MV-4-11 (cell line): ENCODE data around the gene HNF1B.

Experiments used
- DNase-seq: peaks from one replicate; lab custom pipeline; 2025; lab: John Stamatoyannopoulos, UW

Gene HNF1B

GRCh38 chr17:37736428-37736827 is 8.4 kb downstream of the HNF1B start:
- DNase-seq, result no peak

GRCh38 chr17:37735165-37735564 is 9.7 kb downstream of the HNF1B start:
- no peak for DNase-seq

GRCh38 chr17:37732316-37732715 is 12.5 kb downstream of the HNF1B start:
- DNase-seq, result no peak

GRCh38 chr17:37731056-37731455 is 13.8 kb downstream of the HNF1B start:
- DNase-seq, result no peak

- DNase-seq, result no peak
Measured at GRCh38 chr17:37729905-37730304, 15.0 kb downstream of the HNF1B start.

- DNase-seq, result peak; percentile 14
Measured at GRCh38 chr17:37726891-37727675, 17.8 kb downstream of the HNF1B start.

- no peak for DNase-seq
Measured at GRCh38 chr17:37726248-37726647, 18.6 kb downstream of the HNF1B start.

GRCh38 chr17:37725601-37726146 is 19.2 kb downstream of the HNF1B start:
- DNase-seq, result no peak

GRCh38 chr17:37725021-37725595 is 19.8 kb downstream of the HNF1B start:
- no peak for DNase-seq

GRCh38 chr17:37720989-37721388 is 23.9 kb downstream of the HNF1B start:
- no peak for DNase-seq

- DNase-seq, result no peak
Measured at GRCh38 chr17:37719866-37720265, 25.0 kb downstream of the HNF1B start.

- DNase-seq, result no peak
Measured at GRCh38 chr17:37718324-37719048, 26.4 kb downstream of the HNF1B start.

GRCh38 chr17:37717627-37718323 is 27.1 kb downstream of the HNF1B start:
- DNase-seq, result peak; percentile 74

GRCh38 chr17:37714897-37715296 is 30.0 kb downstream of the HNF1B start:
- DNase-seq, result no peak

GRCh38 chr17:37713624-37714023 is 31.2 kb downstream of the HNF1B start:
- no peak for DNase-seq

GRCh38 chr17:37713028-37713431 is 31.8 kb downstream of the HNF1B start:
- DNase-seq, result no peak

GRCh38 chr17:37711113-37711512 is 33.7 kb downstream of the HNF1B start:
- DNase-seq, result no peak

GRCh38 chr17:37710344-37710886 is 34.4 kb downstream of the HNF1B start:
- DNase-seq, result peak; percentile 67

GRCh38 chr17:37708616-37709212 is 36.1 kb downstream of the HNF1B start:
- no peak for DNase-seq

GRCh38 chr17:37708008-37708615 is 36.7 kb downstream of the HNF1B start:
- DNase-seq, result no peak

GRCh38 chr17:37706446-37706845 is 38.4 kb downstream of the HNF1B start:
- no peak for DNase-seq
